Loucy (cell line): ENCODE measurements around the gene ARID1B.

Experiments used
- H2AFZ ChIP-seq: fragments of 200-600 bp; sonication (generic); 2 replicates; pipeline ENCODE4 v1.6.0; 2016; ENCODE audit warnings: antibody characterized with exemption, mild to moderate bottlenecking, low read length, moderate library complexity
- H3F3A ChIP-seq: fragments of 200-600 bp; 2 replicates; pipeline ENCODE4 v1.6.0; 2016; ENCODE audit warnings: antibody characterized with exemption, low read depth, mild to moderate bottlenecking
- H3K27me3 ChIP-seq: fragments of 200-600 bp; sonication (generic); 2 replicates; pipeline ENCODE4 v1.6.1; 2014; ENCODE audit warnings: low read length, mild to moderate bottlenecking; ENCODE audit not compliant: insufficient read depth, poor library complexity, severe bottlenecking
- H3K36me3 ChIP-seq: fragments of 200-600 bp; sonication (generic); 2 replicates; pipeline ENCODE4 v1.6.1; 2016; ENCODE audit warnings: low read length; ENCODE audit not compliant: insufficient read depth
- H3K4me1 ChIP-seq: fragments of 200-600 bp; sonication (generic); 2 replicates; pipeline ENCODE4 v1.5.1; 2014; ENCODE audit warnings: low read length, mild to moderate bottlenecking; ENCODE audit not compliant: insufficient read depth, poor library complexity, severe bottlenecking
- H3K4me2 ChIP-seq: fragments of 200-600 bp; sonication (generic); 2 replicates; pipeline ENCODE4 v1.6.0; 2014; ENCODE audit warnings: antibody characterized with exemption, low read length, low read depth, mild to moderate bottlenecking; ENCODE audit not compliant: poor library complexity, severe bottlenecking
- H3K4me3 ChIP-seq: fragments of 200-600 bp; sonication (generic); 2 replicates; pipeline ENCODE4 v1.5.1; 2014; ENCODE audit warnings: low read length, mild to moderate bottlenecking, mixed read lengths; ENCODE audit not compliant: poor library complexity, severe bottlenecking
- H3K79me2 ChIP-seq: fragments of 200-600 bp; sonication (generic); 2 replicates; pipeline ENCODE4 v1.6.1; 2014; ENCODE audit warnings: low read length; ENCODE audit not compliant: insufficient read depth
- H3K9ac ChIP-seq: fragments of 200-600 bp; sonication (generic); 2 replicates; pipeline ENCODE4 v1.6.0; 2014; ENCODE audit warnings: mild to moderate bottlenecking, low read depth, low read length, moderate library complexity; ENCODE audit not compliant: poor library complexity, severe bottlenecking
- H3K9me2 ChIP-seq: fragments of 200-600 bp; sonication (generic); replicated peaks from 2 replicates; pipeline ENCODE4 v1.6.1; 2016; ENCODE audit warnings: low read depth, low read length, mixed read lengths
- H3K9me3 ChIP-seq: fragments of 200-600 bp; sonication (generic); 2 replicates; pipeline ENCODE4 v1.6.1; 2014; ENCODE audit warnings: mild to moderate bottlenecking, antibody characterized with exemption, low read length, low read depth; ENCODE audit not compliant: insufficient read depth
- H4K20me1 ChIP-seq: fragments of 200-600 bp; sonication (generic); 2 replicates; pipeline ENCODE4 v1.6.0; 2014; ENCODE audit warnings: antibody characterized with exemption, low read length, mild to moderate bottlenecking; ENCODE audit not compliant: insufficient read depth, poor library complexity, severe bottlenecking
- CTCF ChIP-seq: fragments of 200-600 bp; sonication (generic); conservative IDR thresholded peaks from 2 replicates; pipeline ENCODE4 v1.5.1; 2014; ENCODE audit warnings: mild to moderate bottlenecking, antibody characterized with exemption, low read length
- EZH2phosphoT487 ChIP-seq: fragments of 200-600 bp; IDR thresholded peaks from 2 replicates; pipeline ENCODE4 v1.6.1; 2018; ENCODE audit warnings: antibody characterized with exemption, mild to moderate bottlenecking, moderate library complexity, borderline replicate concordance

ARID1B gene

DNA sequence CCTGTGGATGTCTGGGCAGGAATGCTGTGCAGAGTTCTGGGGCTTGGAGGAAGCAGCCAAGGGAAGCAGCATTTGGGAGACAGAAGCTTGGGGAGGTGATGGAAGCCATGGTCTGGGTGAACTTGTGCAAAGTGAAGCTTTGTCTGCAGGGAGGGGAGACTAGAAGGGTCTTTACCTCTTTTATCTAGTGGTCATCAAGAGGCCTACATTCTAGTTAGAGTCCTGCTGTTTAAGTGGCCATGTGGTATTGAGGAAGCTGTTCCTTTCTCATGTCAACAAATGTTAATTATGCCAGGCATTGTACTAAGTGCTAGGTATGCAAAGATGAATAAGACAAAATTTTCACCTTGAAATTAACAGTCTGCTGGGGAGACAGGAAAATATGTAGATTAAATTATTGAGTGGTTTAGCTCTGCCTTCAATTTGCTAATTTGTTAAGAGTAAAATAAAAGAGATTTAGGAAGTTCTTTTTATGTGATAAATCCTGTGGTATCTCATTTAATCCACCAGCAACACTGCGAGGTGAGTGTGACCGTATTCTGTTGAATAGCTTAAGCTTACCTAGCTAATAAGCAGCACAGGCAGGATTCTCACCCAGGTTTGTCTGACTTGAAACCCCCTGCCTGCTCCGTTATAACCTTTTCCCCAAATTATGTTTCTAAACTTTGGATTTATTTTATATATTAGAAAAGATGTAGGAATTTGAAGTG, 43.1 kb downstream of the ARID1B start:
- H3K9me3 ChIP-seq = no peaks in the 10 kb centered on the region
- peaks cover 15% of the 10 kb centered on the region for H3K4me1 ChIP-seq
- no peak overlapping the region for H3K4me2 ChIP-seq
- TF ChIP-seq CTCF (no peak), EZH2phosphoT487 (no peak)
- H3K4me3 ChIP-seq = no peak overlapping the region
- no peak overlapping the region for H2AFZ ChIP-seq
- peaks cover 93% of the 10 kb centered on the region for H4K20me1 ChIP-seq
- no peaks in the 10 kb centered on the region for H3K27me3 ChIP-seq
- no peaks in the 10 kb centered on the region for H3K9me2 ChIP-seq
- no peak overlapping the region for H3K9ac ChIP-seq
- H3K79me2 ChIP-seq = peaks cover 99% of the 10 kb centered on the region
- H3K36me3 ChIP-seq = peaks cover 7% of the 10 kb centered on the region; the same call in 1 of the 2 replicates
- no peaks in the 10 kb centered on the region for H3F3A ChIP-seq

- no peak overlapping the region for H3K4me3 ChIP-seq
- H3K27me3 ChIP-seq = no peaks in the 10 kb centered on the region
- TF ChIP-seq CTCF (no peak), EZH2phosphoT487 (no peak)
- H3K9ac ChIP-seq = no peak overlapping the region
- no peak overlapping the region for H2AFZ ChIP-seq
- peaks cover 22% of the 10 kb centered on the region for H3K4me1 ChIP-seq
- no peaks in the 10 kb centered on the region for H3K9me2 ChIP-seq
- no peaks in the 10 kb centered on the region for H3K9me3 ChIP-seq
- H4K20me1 ChIP-seq = peaks cover 93% of the 10 kb centered on the region
- H3K79me2 ChIP-seq = peaks cover 99% of the 10 kb centered on the region
- no peaks in the 10 kb centered on the region for H3F3A ChIP-seq
- peaks cover 7% of the 10 kb centered on the region; the same call in 1 of the 2 replicates for H3K36me3 ChIP-seq
- no peak overlapping the region for H3K4me2 ChIP-seq
Observed at GRCh38 chr6:156821707-156822106, 44.5 kb downstream of the ARID1B start.

- H3K4me3 ChIP-seq = no peak overlapping the region
- H3K9me2 ChIP-seq = no peaks in the 10 kb centered on the region
- H3K79me2 ChIP-seq = peaks cover 98% of the 10 kb centered on the region
- peaks cover 13% of the 10 kb centered on the region; the same call in 1 of the 2 replicates for H3K36me3 ChIP-seq
- H3K4me1 ChIP-seq = peaks cover 22% of the 10 kb centered on the region
- no peaks in the 10 kb centered on the region for H3K27me3 ChIP-seq
- H3F3A ChIP-seq = no peaks in the 10 kb centered on the region
- H3K9ac ChIP-seq = no peak overlapping the region
- no peak for TF ChIP-seq CTCF
- no peak overlapping the region for H2AFZ ChIP-seq
- no peak overlapping the region for H3K4me2 ChIP-seq
- H3K9me3 ChIP-seq = no peaks in the 10 kb centered on the region
- H4K20me1 ChIP-seq = peaks cover 92% of the 10 kb centered on the region
Observed at GRCh38 chr6:156822747-156823206, 45.6 kb downstream of the ARID1B start.
